OCI-LY7 (cell line): Measurements from ENCODE around the gene MAPRE3. TPM values are rescaled to one million over a fixed set of nuclear protein-coding genes. Genes with fewer than 3 reads are reported as not detected.

Source experiments
- BruUV-seq: library from RNA; stranded (reverse); fragments of 400-500 nt; replicated peaks from 2 replicates; lab custom pipeline; 2021; lab: Mats Ljungman, UMichigan
- CTCF ChIA-PET: fragments of 300-600 bp; sonication (Branson Sonifier 250); formaldehyde crosslinking; loops from one replicate; lab custom pipeline; 2022; ENCODE audit warnings: antibody characterized with exemption; ENCODE audit not compliant: unreplicated experiment; lab: Charles Lee
- POLR2A ChIA-PET: fragments of 300-600 bp; sonication (Branson Sonifier 250); formaldehyde crosslinking; loops from one replicate; lab custom pipeline; 2022; ENCODE audit warnings: antibody characterized with exemption; lab: Charles Lee
- DNase-seq: peaks from one replicate; pipeline ENCODE4 v3.0.0-alpha.2; 2015; ENCODE audit warnings: low spot score
- H2AFZ ChIP-seq: fragments of 200-600 bp; sonication (generic), shearing (Covaris generic); 2 replicates; pipeline ENCODE4 v1.6.1; 2014; ENCODE audit warnings: mild to moderate bottlenecking, antibody characterized with exemption, low read length, moderate library complexity
- H3K27ac ChIP-seq: fragments of 200-600 bp; sonication (generic); 2 replicates; pipeline ENCODE4 v1.5.1; 2014; ENCODE audit warnings: mixed run types, low read depth, mild to moderate bottlenecking, moderate library complexity, low read length, inconsistent platforms; ENCODE audit not compliant: poor library complexity, severe bottlenecking
- H3K36me3 ChIP-seq: fragments of 200-600 bp; sonication (generic); 2 replicates; pipeline ENCODE4 v1.6.1; 2014; ENCODE audit warnings: mild to moderate bottlenecking, antibody characterized with exemption, low read length, moderate library complexity, mixed read lengths; ENCODE audit not compliant: insufficient read depth
- H3K4me1 ChIP-seq: fragments of 200-600 bp; sonication (generic); 2 replicates; pipeline ENCODE4 v1.5.1; 2014; ENCODE audit warnings: mild to moderate bottlenecking, low read length; ENCODE audit not compliant: insufficient read depth, poor library complexity, severe bottlenecking
- H3K4me2 ChIP-seq: fragments of 200-600 bp; sonication (generic); 2 replicates; pipeline ENCODE4 v1.6.1; 2014; ENCODE audit warnings: mild to moderate bottlenecking, low read length
- H3K4me3 ChIP-seq: fragments of 200-600 bp; sonication (generic); 2 replicates; pipeline ENCODE4 v1.5.1; 2014; ENCODE audit warnings: mild to moderate bottlenecking, low read depth, low read length; ENCODE audit not compliant: poor library complexity, severe bottlenecking
- H3K79me2 ChIP-seq: fragments of 200-600 bp; sonication (generic); 2 replicates; pipeline ENCODE4 v1.6.1; 2016; ENCODE audit warnings: low read depth, mild to moderate bottlenecking, low read length, moderate library complexity, mixed read lengths; ENCODE audit not compliant: insufficient read depth
- H3K9me2 ChIP-seq: fragments of 200-600 bp; sonication (generic); 2 replicates; pipeline ENCODE4 v1.6.1; 2016; ENCODE audit warnings: mild to moderate bottlenecking, low read length, mixed read lengths; ENCODE audit not compliant: insufficient read depth
- H3K9me3 ChIP-seq: fragments of 200-600 bp; sonication (generic); 2 replicates; pipeline ENCODE4 v1.6.1; 2014; ENCODE audit warnings: mild to moderate bottlenecking, mixed run types, low read length, mixed read lengths
- H4K20me1 ChIP-seq: fragments of 200-600 bp; sonication (generic); 2 replicates; pipeline ENCODE4 v1.6.1; 2014; ENCODE audit warnings: mild to moderate bottlenecking, antibody characterized with exemption, low read length, moderate library complexity, mixed read lengths; ENCODE audit not compliant: insufficient read depth
- EZH2phosphoT487 ChIP-seq: fragments of 200-600 bp; sonication (generic); IDR thresholded peaks from 2 replicates; pipeline ENCODE4 v1.6.1; 2018; ENCODE audit warnings: low read depth, borderline replicate concordance, mild to moderate bottlenecking, mixed run types, antibody characterized with exemption, low read length, moderate library complexity, mixed read lengths
- intact Hi-C: fragments of 100-400 bp; cut with micrococcal nuclease; formaldehyde crosslinking; loops from one replicate; pipeline ENCODE4 v1.10.0; 2022; ENCODE audit not compliant: unreplicated experiment
- total RNA-seq, 2 experiments: library from RNA; depleted of rRNA in 1 of 2; stranded (reverse); fragments of >200 nt in 1 of 2; shearing (Covaris generic) in 1 of 2; gene quantifications; 2 replicates each; pipeline ENCODE4 v1.2.3, GENCODE V29; 2014 to 2022
- TF ChIP-seq, protein P1 (sequence below): fragments of 200-600 bp; sonication (generic); conservative IDR thresholded peaks from 2 replicates; pipeline ENCODE4 v1.5.1; 2014; ENCODE audit warnings: mild to moderate bottlenecking, antibody characterized with exemption, low read length, moderate library complexity, mixed read lengths

Gene MAPRE3
- total RNA-seq, 2 experiments from 2014 or later, result not detected

DNA sequence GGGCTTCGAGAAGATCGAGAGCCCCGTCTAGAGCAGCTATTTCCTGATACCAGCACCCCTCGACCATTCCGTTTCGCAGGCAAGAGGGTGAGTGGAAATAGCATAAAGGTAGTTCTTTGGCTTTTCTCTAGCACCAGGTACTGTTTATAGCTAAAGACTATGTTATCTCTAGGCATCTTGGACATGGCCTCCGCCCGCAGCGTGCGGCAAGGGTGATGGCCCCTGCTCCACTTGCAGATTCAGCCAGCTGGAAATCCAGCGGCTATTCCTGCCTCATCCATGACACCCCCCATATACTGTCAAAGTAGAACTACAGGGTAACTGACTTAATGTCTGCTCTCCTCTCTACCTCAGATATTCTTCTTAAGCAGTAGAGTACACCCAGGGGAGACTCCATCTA is 84.3 kb downstream of the MAPRE3 start:
- POLR2A ChIA-PET, result no interaction called here
- Histone ChIP-seq H3K4me1 (peaks cover 9% of the 10 kb centered on the region), H3K79me2 (no peaks in the 10 kb centered on the region), H4K20me1 (no peaks in the 10 kb centered on the region), H3K9me3 (no peaks in the 10 kb centered on the region), H2AFZ (no peak overlapping the region), H3K36me3 (peaks cover 62% of the 10 kb centered on the region; the same call in 1 of the 2 replicates), H3K27ac (no peak overlapping the region), H3K9me2 (no peaks in the 10 kb centered on the region), H3K4me2 (no peak overlapping the region), H3K4me3 (no peak overlapping the region)
- CTCF ChIA-PET, result no interaction called here
- no TSS peak for BruUV-seq
- intact Hi-C loops, result loop anchor here (5.0 kb wide), 1 partner anchor 138 kb away; no protein-coding TSS in a partner anchor
- DNase-seq, result no peak
- TF ChIP-seq, protein P1, sequence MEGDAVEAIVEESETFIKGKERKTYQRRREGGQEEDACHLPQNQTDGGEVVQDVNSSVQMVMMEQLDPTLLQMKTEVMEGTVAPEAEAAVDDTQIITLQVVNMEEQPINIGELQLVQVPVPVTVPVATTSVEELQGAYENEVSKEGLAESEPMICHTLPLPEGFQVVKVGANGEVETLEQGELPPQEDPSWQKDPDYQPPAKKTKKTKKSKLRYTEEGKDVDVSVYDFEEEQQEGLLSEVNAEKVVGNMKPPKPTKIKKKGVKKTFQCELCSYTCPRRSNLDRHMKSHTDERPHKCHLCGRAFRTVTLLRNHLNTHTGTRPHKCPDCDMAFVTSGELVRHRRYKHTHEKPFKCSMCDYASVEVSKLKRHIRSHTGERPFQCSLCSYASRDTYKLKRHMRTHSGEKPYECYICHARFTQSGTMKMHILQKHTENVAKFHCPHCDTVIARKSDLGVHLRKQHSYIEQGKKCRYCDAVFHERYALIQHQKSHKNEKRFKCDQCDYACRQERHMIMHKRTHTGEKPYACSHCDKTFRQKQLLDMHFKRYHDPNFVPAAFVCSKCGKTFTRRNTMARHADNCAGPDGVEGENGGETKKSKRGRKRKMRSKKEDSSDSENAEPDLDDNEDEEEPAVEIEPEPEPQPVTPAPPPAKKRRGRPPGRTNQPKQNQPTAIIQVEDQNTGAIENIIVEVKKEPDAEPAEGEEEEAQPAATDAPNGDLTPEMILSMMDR, result no peak
- no peak for TF ChIP-seq EZH2phosphoT487

DNA sequence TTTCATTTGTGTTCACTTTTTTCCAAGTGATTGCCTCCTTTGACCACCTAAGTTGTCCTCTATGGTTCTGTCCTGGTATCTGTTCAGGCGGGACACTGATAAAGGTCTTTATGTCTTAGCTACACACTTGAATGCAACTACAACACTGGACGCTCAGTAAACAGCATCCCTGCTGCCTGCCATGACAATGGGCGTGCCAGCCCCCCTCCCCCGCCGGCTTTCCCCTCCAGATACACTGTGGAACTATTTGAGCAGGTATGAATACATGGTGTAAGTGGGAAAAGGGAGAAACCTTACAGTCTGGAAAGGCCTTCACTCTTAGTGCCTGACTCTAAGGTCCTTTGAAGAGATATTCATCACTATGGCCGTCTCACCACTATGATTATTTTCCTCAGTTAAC is 86.7 kb downstream of the MAPRE3 start:
- no peak for TF ChIP-seq EZH2phosphoT487
- TF ChIP-seq, protein P1, result no peak
- Histone ChIP-seq H3K4me2 (no peak overlapping the region), H3K36me3 (peaks cover 74% of the 10 kb centered on the region), H3K27ac (no peak overlapping the region), H3K4me1 (peaks cover 6% of the 10 kb centered on the region), H3K9me2 (no peaks in the 10 kb centered on the region), H3K4me3 (no peak overlapping the region), H4K20me1 (no peaks in the 10 kb centered on the region), H3K79me2 (no peaks in the 10 kb centered on the region), H2AFZ (no peak overlapping the region), H3K9me3 (no peaks in the 10 kb centered on the region)
- DNase-seq, result no peak
- intact Hi-C loops, result no loop called here
- ChIA-PET POLR2A (no interaction called here), CTCF (no interaction called here)
- no TSS peak for BruUV-seq

DNA sequence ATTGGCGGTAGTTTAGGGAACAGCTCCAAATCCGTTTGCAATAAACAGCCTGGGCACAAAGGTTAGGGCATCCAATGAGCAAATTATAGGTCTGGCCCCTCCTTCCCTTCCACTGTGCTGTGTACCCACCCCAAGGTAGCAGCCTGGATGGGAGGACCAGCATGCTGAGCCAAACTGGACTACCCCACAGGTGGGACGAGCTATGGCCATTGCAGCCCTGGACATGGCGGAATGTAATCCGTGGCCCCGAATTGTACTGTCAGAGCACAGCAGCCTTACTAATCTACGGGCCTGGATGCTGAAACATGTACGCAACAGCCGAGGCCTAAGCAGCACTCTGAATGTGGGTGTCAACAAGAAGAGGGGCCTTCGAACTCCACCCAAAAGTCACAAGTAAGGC is 87.8 kb downstream of the MAPRE3 start:
- no peaks in the 10 kb centered on the region for H3K9me2 ChIP-seq
- H2AFZ ChIP-seq, result no peak overlapping the region
- no TSS peak for BruUV-seq
- H3K4me3 ChIP-seq, result no peak overlapping the region
- H3K36me3 ChIP-seq, result peaks cover 82% of the 10 kb centered on the region
- ChIA-PET POLR2A (interaction anchor here (1.1 kb wide), 1 partner anchor 10 kb away, joined by 3 read pairs; no protein-coding TSS in a partner anchor), CTCF (no interaction called here)
- no peak for DNase-seq
- TF ChIP-seq EZH2phosphoT487, result no peak
- TF ChIP-seq, protein P1, result no peak
- no peaks in the 10 kb centered on the region for H3K79me2 ChIP-seq
- intact Hi-C loops, result no loop called here
- no peak overlapping the region for H3K27ac ChIP-seq
- no peaks in the 10 kb centered on the region for H3K9me3 ChIP-seq
- no peaks in the 10 kb centered on the region for H4K20me1 ChIP-seq
- no peaks in the 10 kb centered on the region for H3K4me1 ChIP-seq
- no peak overlapping the region for H3K4me2 ChIP-seq
